ENCODE measurements around the gene BRSK1.

Gene BRSK1

GRCh38 chr19:55275851-55276719 is 7.7 kb upstream of the BRSK1 start:
- H3K4me2 ChIP-seq = peak overlapping the region; percentile 35 to 74 (median 50)
- H3K27ac ChIP-seq = peak overlapping the region in 8 of 11 experiments; percentile 15 to 54 (median 34); a peak in 11 of 22 replicates
- peaks cover 33 to 47% (median 38%) of the 10 kb centered on the region in 10 experiments for H3K4me1 ChIP-seq
- peak overlapping the region in 9 of 11 experiments; percentile 10 to 57 (median 33); a peak in 12 of 22 replicates for H3K9ac ChIP-seq
- peaks cover 26 to 60% (median 49%) of the 10 kb centered on the region in 11 experiments for H3K36me3 ChIP-seq
- TF ChIP-seq Cebpa-rat (IDR thresholded peaks at IDR 0.05) = peak in 2 of 11 experiments; percentile 7 to 39; a peak in 1 of 22 replicates
- no peaks in the 10 kb centered on the region for H3K27me3 ChIP-seq
- no peak overlapping the region for H3K4me3 ChIP-seq
- H3K9me3 ChIP-seq (replicated peaks in 1 of 11) = no peaks in the 10 kb centered on the region
- H4K20me1 ChIP-seq = 0 out of 22 replicates have a peak, but pooled peaks cover 0 to 6% (median 0%) of the 10 kb centered on the region in 11 experiments

GRCh38 chr19:55276720-55277430 is 6.9 kb upstream of the BRSK1 start:
- H3K36me3 ChIP-seq = peaks cover 20 to 52% (median 42%) of the 10 kb centered on the region in 11 experiments
- TF ChIP-seq Cebpa-rat (IDR thresholded peaks at IDR 0.05) = no peak
- no peaks in the 10 kb centered on the region for H3K27me3 ChIP-seq
- peaks cover 40 to 55% (median 46%) of the 10 kb centered on the region in 10 experiments for H3K4me1 ChIP-seq
- H3K4me3 ChIP-seq = no peak overlapping the region
- 0 out of 22 replicates have a peak, but pooled peaks cover 0 to 6% (median 0%) of the 10 kb centered on the region in 11 experiments for H4K20me1 ChIP-seq
- H3K27ac ChIP-seq = peak overlapping the region in 8 of 11 experiments; percentile 15 to 54 (median 34); a peak in 13 of 22 replicates
- no peaks in the 10 kb centered on the region for H3K9me3 ChIP-seq (replicated peaks in 1 of 11)
- peak overlapping the region; percentile 35 to 74 (median 50) for H3K4me2 ChIP-seq
- peak overlapping the region in 10 of 11 experiments; percentile 3 to 57 (median 27); a peak in 13 of 22 replicates for H3K9ac ChIP-seq

- Histone ChIP-seq H3K4me3 (no peak overlapping the region), H3K27ac (peak overlapping the region in 5 of 11 experiments; percentile 28 to 54 (median 36); a peak in 8 of 22 replicates), H3K36me3 (peaks cover 14 to 47% (median 35%) of the 10 kb centered on the region in 11 experiments), H3K4me1 (peaks cover 40 to 55% (median 49%) of the 10 kb centered on the region in 10 experiments), H3K9ac (peak overlapping the region in 5 of 11 experiments; percentile 10 to 44 (median 33); a peak in 5 of 22 replicates), H3K4me2 (peak overlapping the region in 7 of 11 experiments; percentile 37 to 74 (median 67); a peak in 10 of 22 replicates), H3K27me3 (no peaks in the 10 kb centered on the region), H3K9me3 (replicated peaks in 1 of 11) (no peaks in the 10 kb centered on the region), H4K20me1 (0 out of 22 replicates have a peak, but pooled peaks cover 0 to 6% (median 0%) of the 10 kb centered on the region in 11 experiments)
- no peak for TF ChIP-seq Cebpa-rat (IDR thresholded peaks at IDR 0.05)
Observed at GRCh38 chr19:55277494-55277893, 6.3 kb upstream of the BRSK1 start.

- H3K4me3 ChIP-seq = peak overlapping the region in 2 of 10 experiments; percentile 61 to 68; a peak in 4 of 20 replicates
- H3K27ac ChIP-seq = peak overlapping the region in 4 of 11 experiments; percentile 76 to 82 (median 80); a peak in 5 of 22 replicates
- H3K27me3 ChIP-seq = no peaks in the 10 kb centered on the region
- H4K20me1 ChIP-seq = 0 out of 22 replicates have a peak, but pooled peaks cover 0 to 6% (median 0%) of the 10 kb centered on the region in 11 experiments
- peak overlapping the region in 6 of 11 experiments; percentile 67 to 80 (median 76); a peak in 9 of 22 replicates for H3K9ac ChIP-seq
- H3K4me1 ChIP-seq = peaks cover 40 to 61% (median 57%) of the 10 kb centered on the region in 10 experiments
- no peak for TF ChIP-seq Cebpa-rat (IDR thresholded peaks at IDR 0.05)
- peak overlapping the region; percentile 79 to 98 (median 94); a peak in 16 of 22 replicates for H3K4me2 ChIP-seq
- no peaks in the 10 kb centered on the region for H3K9me3 ChIP-seq (replicated peaks in 1 of 11)
- H3K36me3 ChIP-seq = peaks cover 5 to 36% (median 25%) of the 10 kb centered on the region in 11 experiments
Observed at GRCh38 chr19:55278391-55279135, 5.2 kb upstream of the BRSK1 start.

GRCh38 chr19:55279340-55279739 is 4.5 kb upstream of the BRSK1 start:
- Histone ChIP-seq H4K20me1 (0 out of 22 replicates have a peak, but pooled peaks cover 0 to 6% (median 0%) of the 10 kb centered on the region in 11 experiments), H3K9me3 (replicated peaks in 1 of 11) (no peaks in the 10 kb centered on the region), H3K36me3 (peaks cover 0 to 31% (median 19%) of the 10 kb centered on the region in 11 experiments; a peak in 20 of 22 replicates), H3K4me3 (peak overlapping the region; percentile 56 to 79 (median 65)), H3K4me2 (peak overlapping the region; percentile 79 to 98 (median 94)), H3K4me1 (peaks cover 40 to 61% (median 58%) of the 10 kb centered on the region in 10 experiments), H3K27ac (peak overlapping the region; percentile 47 to 82 (median 76)), H3K9ac (peak overlapping the region; percentile 67 to 80 (median 76)), H3K27me3 (no peaks in the 10 kb centered on the region)
- no peak for TF ChIP-seq Cebpa-rat (IDR thresholded peaks at IDR 0.05)

- Histone ChIP-seq H3K27ac (peak within 1 kb of the TSS; percentile 47 to 82 (median 76)), H3K36me3 (peaks cover 0 to 25% (median 14%) of the 10 kb centered on the region in 11 experiments; a peak in 20 of 22 replicates), H3K4me3 (peak within 1 kb of the TSS; percentile 56 to 79 (median 65)), H3K4me2 (peak within 1 kb of the TSS; percentile 86 to 99 (median 94)), H3K27me3 (no peaks in the 10 kb centered on the region), H3K9ac (peak within 1 kb of the TSS; percentile 67 to 80 (median 76)), H4K20me1 (0 out of 22 replicates have a peak, but pooled peaks cover 0 to 6% (median 0%) of the 10 kb centered on the region in 11 experiments), H3K4me1 (peaks cover 40 to 67% (median 62%) of the 10 kb centered on the region in 10 experiments), H3K9me3 (replicated peaks in 1 of 11) (no peaks in the 10 kb centered on the region)
- no peak for TF ChIP-seq Cebpa-rat (IDR thresholded peaks at IDR 0.05)
Observed at GRCh38 chr19:55279770-55280643, 3.8 kb upstream of the BRSK1 start, which contains the start of gene HSPBP1. Gene HSPBP1, minus strand, starts transcription at chr19:55280110. Its CDS starts 502 bp downstream, at chr19:55279608.
